IPS-18a (cell line): ENCODE data around the gene CHL1.

Source experiments
- H3K27ac ChIP-seq: one replicate; pipeline ENCODE4 v1.5.1; 2013; ENCODE audit warnings: low read length
- H3K27me3 ChIP-seq: one replicate; pipeline ENCODE4 v1.6.1; 2013; ENCODE audit warnings: mild to moderate bottlenecking, low read length; ENCODE audit not compliant: control insufficient read depth, insufficient read depth
- H3K36me3 ChIP-seq: one replicate; pipeline ENCODE4 v1.6.1; 2013; ENCODE audit warnings: low read depth, low read length; ENCODE audit not compliant: control insufficient read depth
- H3K4me1 ChIP-seq: one replicate; pipeline ENCODE4 v1.6.1; 2013; ENCODE audit warnings: low read depth, low read length; ENCODE audit not compliant: control insufficient read depth
- H3K4me3 ChIP-seq: one replicate; pipeline ENCODE4 v1.5.1; 2013; ENCODE audit warnings: low read length
- H3K9ac ChIP-seq: one replicate; pipeline ENCODE4 v1.6.1; 2013; ENCODE audit warnings: mild to moderate bottlenecking, low read length, moderate library complexity
- H3K9me3 ChIP-seq: one replicate; pipeline ENCODE4 v1.6.1; 2013; ENCODE audit warnings: low read depth, low read length; ENCODE audit not compliant: control insufficient read depth

CHL1 gene

DNA sequence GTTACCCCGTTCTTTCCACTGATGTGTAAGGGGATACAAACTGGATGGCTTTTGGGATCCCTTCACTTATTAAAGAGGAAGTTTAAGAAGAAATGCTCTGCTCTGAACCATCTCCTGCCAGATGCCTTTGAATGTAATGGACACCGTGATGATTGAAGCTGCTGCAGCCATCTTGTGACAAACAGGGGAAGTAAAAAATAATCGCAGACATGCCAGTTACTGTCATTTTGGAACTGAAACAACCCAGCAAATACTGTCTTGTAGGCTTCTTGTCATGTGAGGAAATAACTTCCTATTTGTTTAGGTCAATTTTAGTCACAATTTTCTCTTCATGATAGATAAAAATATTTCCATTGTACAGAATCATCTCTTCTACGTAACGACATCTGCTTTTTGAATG lies 224.0 kb downstream of the CHL1 start:
- Histone ChIP-seq H3K9me3 (no peaks in the 10 kb centered on the region), H3K27me3 (peaks cover 39% of the 10 kb centered on the region), H3K36me3 (no peaks in the 10 kb centered on the region), H3K4me1 (no peaks in the 10 kb centered on the region), H3K4me3 (no peak overlapping the region), H3K9ac (no peak overlapping the region), H3K27ac (no peak overlapping the region)

DNA sequence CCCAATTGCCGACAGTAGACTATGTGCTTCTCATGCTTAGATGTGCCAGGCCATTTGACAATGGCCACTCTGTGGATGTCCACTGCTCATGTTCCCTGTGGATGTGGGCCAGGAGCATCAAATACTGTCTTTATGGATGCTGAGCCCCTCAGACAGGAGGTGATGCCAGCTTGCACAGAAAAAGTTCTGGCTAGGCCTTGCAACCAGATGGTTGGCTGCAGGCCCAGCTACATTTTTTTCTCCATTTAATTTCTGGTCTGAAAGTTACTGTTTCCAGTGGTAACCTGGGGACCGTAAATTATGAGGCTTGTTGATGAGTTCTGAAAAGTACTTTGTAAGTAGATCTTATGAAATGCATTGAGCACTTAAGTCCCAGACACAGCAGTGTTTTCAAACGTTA lies 228.5 kb downstream of the CHL1 start:
- Histone ChIP-seq H3K9me3 (no peaks in the 10 kb centered on the region), H3K4me1 (no peaks in the 10 kb centered on the region), H3K27me3 (peaks cover 12% of the 10 kb centered on the region), H3K36me3 (no peaks in the 10 kb centered on the region), H3K9ac (no peak overlapping the region), H3K27ac (no peak overlapping the region), H3K4me3 (no peak overlapping the region)

DNA sequence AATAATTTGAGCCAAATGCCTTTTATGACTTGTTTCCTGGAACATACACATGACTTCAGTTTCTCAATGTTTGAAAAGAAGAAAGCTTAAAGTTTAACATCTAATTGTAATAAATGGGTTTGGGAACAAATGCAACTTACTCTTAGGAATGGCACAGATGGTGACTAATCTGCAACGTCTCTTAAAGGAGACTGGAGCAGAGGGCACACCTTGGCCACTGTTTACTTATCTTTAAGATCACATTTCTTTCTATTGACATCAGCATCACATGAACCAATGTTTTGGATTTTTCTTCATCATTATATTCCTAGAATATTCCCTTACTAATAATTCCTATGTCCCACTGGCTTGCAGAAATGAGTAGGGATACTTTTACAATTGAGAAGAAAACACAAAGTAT lies 229.5 kb downstream of the CHL1 start:
- Histone ChIP-seq H3K36me3 (no peaks in the 10 kb centered on the region), H3K9me3 (no peaks in the 10 kb centered on the region), H3K27me3 (peaks cover 2% of the 10 kb centered on the region), H3K9ac (no peak overlapping the region), H3K4me3 (no peak overlapping the region), H3K27ac (no peak overlapping the region), H3K4me1 (no peaks in the 10 kb centered on the region)

DNA sequence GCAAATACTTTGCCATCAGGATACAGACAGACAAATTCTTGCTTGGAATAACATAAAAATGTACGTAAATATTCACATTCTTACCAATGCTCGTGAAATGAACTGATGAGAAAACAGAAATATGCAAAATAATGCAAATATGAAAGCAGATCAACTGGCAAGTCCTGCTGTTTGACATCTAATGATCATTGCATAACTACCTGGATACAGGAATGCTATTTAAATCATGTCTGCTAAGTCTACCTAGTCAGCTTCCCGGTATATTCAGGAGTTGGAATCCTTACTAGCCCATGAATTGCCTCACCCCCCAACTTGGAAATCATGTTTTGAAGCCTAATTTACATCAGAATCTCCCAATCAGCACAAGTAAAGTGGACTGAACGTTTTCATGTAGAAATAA lies 230.6 kb downstream of the CHL1 start:
- Histone ChIP-seq H3K9me3 (no peaks in the 10 kb centered on the region), H3K27me3 (no peaks in the 10 kb centered on the region), H3K36me3 (no peaks in the 10 kb centered on the region), H3K9ac (no peak overlapping the region), H3K4me3 (no peak overlapping the region), H3K4me1 (no peaks in the 10 kb centered on the region), H3K27ac (no peak overlapping the region)

DNA sequence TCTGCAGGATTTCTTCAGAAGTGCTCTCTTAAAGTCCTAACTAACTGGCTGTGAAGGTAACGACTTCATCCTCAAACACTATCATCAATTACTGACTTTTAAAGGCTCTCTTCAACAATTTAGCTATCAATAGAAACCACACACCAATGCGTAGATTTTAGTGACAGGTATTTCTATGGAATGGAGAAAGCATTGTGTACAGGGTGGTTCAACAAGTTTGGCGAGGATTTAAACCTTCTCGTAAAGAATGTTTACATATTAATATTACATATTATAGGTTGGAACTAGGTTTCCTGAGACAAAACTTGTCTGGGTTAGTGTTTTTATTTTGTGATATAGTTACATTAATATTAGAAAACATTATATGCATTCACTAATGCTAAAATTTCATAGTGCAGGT lies 233.6 kb downstream of the CHL1 start:
- no peak overlapping the region for H3K27ac ChIP-seq
- no peak overlapping the region for H3K4me3 ChIP-seq
- H3K27me3 ChIP-seq = peaks cover 25% of the 10 kb centered on the region
- H3K9me3 ChIP-seq = no peaks in the 10 kb centered on the region
- peaks cover 7% of the 10 kb centered on the region for H3K4me1 ChIP-seq
- no peak overlapping the region for H3K9ac ChIP-seq
- H3K36me3 ChIP-seq = no peaks in the 10 kb centered on the region

DNA sequence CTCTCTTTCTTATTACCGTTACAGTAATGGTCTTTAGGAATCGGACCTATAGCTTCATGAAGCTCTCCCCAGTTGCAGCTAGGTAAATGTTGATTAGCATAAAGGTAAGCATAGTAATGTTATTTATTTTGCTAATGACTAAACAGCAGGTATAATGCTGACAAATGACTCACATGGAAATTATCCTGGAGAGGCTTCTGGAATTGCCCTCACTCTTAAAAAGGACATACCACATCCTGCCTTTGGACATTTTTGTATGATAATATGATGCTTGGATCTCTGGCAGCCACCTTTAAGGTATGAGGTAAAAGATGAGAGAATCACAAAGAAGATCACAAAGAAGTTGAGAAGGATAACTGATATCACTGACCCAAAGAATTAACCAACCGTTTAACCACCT lies 238.6 kb downstream of the CHL1 start:
- Histone ChIP-seq H3K4me3 (no peak overlapping the region), H3K27me3 (peaks cover 49% of the 10 kb centered on the region), H3K4me1 (peaks cover 8% of the 10 kb centered on the region), H3K9me3 (no peaks in the 10 kb centered on the region), H3K27ac (no peak overlapping the region), H3K36me3 (no peaks in the 10 kb centered on the region), H3K9ac (no peak overlapping the region)

GRCh38 chr3:436053-436452 lies 239.5 kb downstream of the CHL1 start:
- H3K27ac ChIP-seq = no peak overlapping the region

GRCh38 chr3:440826-441225 lies 244.3 kb downstream of the CHL1 start:
- H3K9me3 ChIP-seq = no peaks in the 10 kb centered on the region
- no peak overlapping the region for H3K4me3 ChIP-seq
- H3K9ac ChIP-seq = no peak overlapping the region

More at GRCh38 chr3:436053-436452, 239.5 kb downstream of the CHL1 start:
- peaks cover 8% of the 10 kb centered on the region for H3K4me1 ChIP-seq
- no peaks in the 10 kb centered on the region for H3K36me3 ChIP-seq
- peaks cover 49% of the 10 kb centered on the region for H3K27me3 ChIP-seq
- no peak overlapping the region for H3K4me3 ChIP-seq
- no peak overlapping the region for H3K9ac ChIP-seq
- H3K9me3 ChIP-seq = no peaks in the 10 kb centered on the region

DNA sequence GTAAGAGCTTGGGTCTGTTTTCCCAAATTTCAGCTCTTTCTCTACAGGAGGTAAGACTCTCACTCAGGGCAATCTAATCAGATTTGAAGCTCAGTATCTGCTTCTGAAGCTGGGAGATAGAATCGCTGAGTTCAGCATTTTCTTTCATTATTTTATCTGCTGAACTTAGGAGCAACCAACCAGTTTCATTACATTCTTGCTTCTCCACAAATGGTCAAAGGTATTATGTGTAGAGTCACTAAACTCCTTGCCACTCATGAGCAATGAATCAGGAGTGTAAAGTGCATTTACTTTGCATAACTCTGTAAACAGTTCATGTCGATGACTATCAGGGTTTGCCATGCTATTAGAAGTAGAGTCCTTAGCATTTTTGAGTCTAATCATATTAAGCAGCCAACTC lies 249.4 kb downstream of the CHL1 start:
- H3K27me3 ChIP-seq = no peaks in the 10 kb centered on the region
- H3K4me1 ChIP-seq = peaks cover 6% of the 10 kb centered on the region
- H3K36me3 ChIP-seq = no peaks in the 10 kb centered on the region
- H3K9me3 ChIP-seq = no peaks in the 10 kb centered on the region
- no peak overlapping the region for H3K9ac ChIP-seq
- H3K27ac ChIP-seq = no peak overlapping the region
- no peak overlapping the region for H3K4me3 ChIP-seq

More at GRCh38 chr3:440826-441225, 244.3 kb downstream of the CHL1 start:
- Histone ChIP-seq H3K36me3 (no peaks in the 10 kb centered on the region), H3K27ac (no peak overlapping the region), H3K27me3 (peaks cover 18% of the 10 kb centered on the region), H3K4me1 (no peaks in the 10 kb centered on the region)

DNA sequence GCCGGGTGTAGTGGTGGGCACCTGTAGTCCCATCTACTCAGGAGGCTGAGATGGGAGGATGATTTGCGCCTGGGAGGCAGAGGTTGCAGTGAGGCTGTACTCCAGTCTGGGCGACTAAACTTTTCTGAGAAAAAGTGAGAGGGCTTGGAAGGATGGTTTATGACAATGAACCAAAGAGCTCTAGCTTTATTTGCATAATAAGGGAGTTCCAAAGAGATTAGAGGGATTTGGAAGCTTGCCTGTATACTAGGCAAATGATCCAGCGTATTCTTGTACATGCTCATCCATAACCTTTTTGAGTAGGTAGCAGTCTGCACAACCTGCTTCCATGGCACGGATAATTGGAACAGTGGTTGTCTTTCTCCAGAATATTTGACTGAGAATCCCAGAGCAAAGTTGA lies 251.1 kb downstream of the CHL1 start:
- no peaks in the 10 kb centered on the region for H3K27me3 ChIP-seq
- H3K4me3 ChIP-seq = no peak overlapping the region
- peaks cover 12% of the 10 kb centered on the region for H3K4me1 ChIP-seq
- H3K9me3 ChIP-seq = no peaks in the 10 kb centered on the region
- H3K9ac ChIP-seq = no peak overlapping the region
- no peak overlapping the region for H3K27ac ChIP-seq
- no peaks in the 10 kb centered on the region for H3K36me3 ChIP-seq

DNA sequence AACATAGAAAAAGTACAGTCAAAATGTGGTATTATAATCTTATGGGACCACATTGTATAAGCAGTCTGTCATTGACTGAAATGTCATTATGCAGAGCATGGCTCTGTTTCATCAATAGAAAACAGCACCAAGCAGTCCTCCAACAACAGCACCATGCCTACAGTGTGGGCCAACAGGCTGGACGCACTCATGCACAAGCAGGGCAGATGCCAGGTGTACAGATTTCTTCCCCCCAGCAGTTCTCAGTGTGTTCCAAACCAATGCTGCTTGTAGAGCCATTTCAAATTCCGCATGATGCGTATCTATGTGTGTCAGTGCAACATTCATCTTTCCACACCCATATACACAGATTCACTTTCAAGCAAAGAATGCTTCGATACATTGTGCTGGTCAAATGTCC lies 253.1 kb downstream of the CHL1 start:
- H3K27me3 ChIP-seq = no peaks in the 10 kb centered on the region
- H3K4me1 ChIP-seq = peaks cover 14% of the 10 kb centered on the region
- no peak overlapping the region for H3K4me3 ChIP-seq
- no peak overlapping the region for H3K27ac ChIP-seq
- no peak overlapping the region for H3K9ac ChIP-seq
- no peaks in the 10 kb centered on the region for H3K9me3 ChIP-seq
- H3K36me3 ChIP-seq = no peaks in the 10 kb centered on the region

- H3K4me3 ChIP-seq = no peak overlapping the region
- no peaks in the 10 kb centered on the region for H3K9me3 ChIP-seq
- no peak overlapping the region for H3K27ac ChIP-seq
- H3K36me3 ChIP-seq = no peaks in the 10 kb centered on the region
- peaks cover 20% of the 10 kb centered on the region for H3K4me1 ChIP-seq
- no peak overlapping the region for H3K9ac ChIP-seq
- no peaks in the 10 kb centered on the region for H3K27me3 ChIP-seq
Observed at GRCh38 chr3:452221-452620, 255.7 kb downstream of the CHL1 start.
